Brain microvascular endothelial cell (primary cell): ENCODE data around the gene KASH5.

ENCODE experiments used
- DNase-seq: peaks from one replicate; pipeline ENCODE4 v3.0.0-alpha.2; 2020
- H3K27ac ChIP-seq: fragments of 250-450 bp; sonication (Bioruptor Pico); 2 replicates; pipeline ENCODE4 v1.5.1; 2020; ENCODE audit warnings: mild to moderate bottlenecking, moderate library complexity
- H3K27me3 ChIP-seq: fragments of 250-450 bp; sonication (Bioruptor Pico); replicated peaks from 2 replicates; pipeline ENCODE4 v1.5.1; 2020; ENCODE audit warnings: mild to moderate bottlenecking
- H3K36me3 ChIP-seq: fragments of 250-450 bp; sonication (Bioruptor Pico); replicated peaks from 2 replicates; pipeline ENCODE4 v1.5.1; 2020; ENCODE audit warnings: mild to moderate bottlenecking
- H3K4me3 ChIP-seq: 2 replicates; pipeline ENCODE4 v1.5.1; 2011; ENCODE audit warnings: low read depth, mild to moderate bottlenecking, control low read depth, low read length, moderate library complexity
- CTCF ChIP-seq: IDR thresholded peaks from 2 replicates; pipeline ENCODE4 v1.5.1; 2011; ENCODE audit warnings: low read depth, mild to moderate bottlenecking, moderate library complexity, low read length, control low read depth, inconsistent platforms; ENCODE audit errors: missing control alignments
- in situ Hi-C: cut with HindIII; loops from 2 replicates; pipeline ENCODE4 v1.10.0; 2017; ENCODE audit warnings: low sequenced_read_pairs, low pct_ligation_motif_present

KASH5 gene

GRCh38 chr19:49347835-49348234, 40.2 kb upstream of the KASH5 start:
- H3K4me3 ChIP-seq = no peak overlapping the region
- no peaks in the 10 kb centered on the region for H3K27me3 ChIP-seq
- in situ Hi-C loops = no loop called here
- H3K27ac ChIP-seq = no peak overlapping the region
- peak; percentile 54 for DNase-seq
- peaks cover 75% of the 10 kb centered on the region for H3K36me3 ChIP-seq
- peak; percentile 45 for TF ChIP-seq CTCF

- no peak overlapping the region for H3K4me3 ChIP-seq
- H3K27me3 ChIP-seq = no peaks in the 10 kb centered on the region
- peaks cover 72% of the 10 kb centered on the region for H3K36me3 ChIP-seq
- no peak for DNase-seq
- TF ChIP-seq CTCF = no peak
- in situ Hi-C loops = no loop called here
- H3K27ac ChIP-seq = no peak overlapping the region
These were observed 39.5 kb upstream of the KASH5 start for GRCh38 chr19:49348305-49349189.

GRCh38 chr19:49349567-49349966, 38.5 kb upstream of the KASH5 start:
- DNase-seq = no peak
- Histone ChIP-seq H3K27me3 (no peaks in the 10 kb centered on the region), H3K27ac (no peak overlapping the region), H3K4me3 (no peak overlapping the region), H3K36me3 (peaks cover 74% of the 10 kb centered on the region)
- in situ Hi-C loops = no loop called here
- no peak for TF ChIP-seq CTCF

- in situ Hi-C loops = no loop called here
- no peak for TF ChIP-seq CTCF
- no peaks in the 10 kb centered on the region for H3K27me3 ChIP-seq
- H3K4me3 ChIP-seq = no peak overlapping the region
- H3K36me3 ChIP-seq = peaks cover 60% of the 10 kb centered on the region
- H3K27ac ChIP-seq = no peak overlapping the region
- DNase-seq = no peak
These were observed 32.1 kb upstream of the KASH5 start for GRCh38 chr19:49355909-49356353.

- Histone ChIP-seq H3K27ac (no peak overlapping the region), H3K36me3 (peaks cover 56% of the 10 kb centered on the region)
- no peak for DNase-seq
These were observed 31.7 kb upstream of the KASH5 start for GRCh38 chr19:49356382-49356781.

More at GRCh38 chr19:49356382-49356781, 31.7 kb upstream of the KASH5 start:
- TF ChIP-seq CTCF = no peak
- Histone ChIP-seq H3K27me3 (no peaks in the 10 kb centered on the region), H3K4me3 (no peak overlapping the region)
- in situ Hi-C loops = no loop called here
